Endothelial cell of umbilical vein (primary cell): ENCODE data around the gene STK11IP. TPM values are rescaled to one million over a fixed set of nuclear protein-coding genes. Genes with fewer than 3 reads are reported as not detected.

ENCODE experiments used
- BruUV-seq: library from RNA; stranded (reverse); fragments of 400-500 nt; replicated peaks from 2 replicates; lab custom pipeline; 2021; lab: Mats Ljungman, UMichigan
- CTCF ChIA-PET: fragments of 300-600, 350-600 bp; sonication (Branson Sonifier 250); formaldehyde crosslinking; loops from one replicate; lab custom pipeline; 2021; ENCODE audit warnings: antibody characterized with exemption, inconsistent platforms; lab: Charles Lee
- POLR2A ChIA-PET: fragments of 300-600, 350-600 bp; sonication (Branson Sonifier 250); formaldehyde crosslinking; loops from one replicate; lab custom pipeline; 2021; ENCODE audit warnings: antibody characterized with exemption, inconsistent platforms; lab: Charles Lee
- DNase-seq: peaks from one replicate; pipeline ENCODE4 v3.0.0-alpha.2; 2011; ENCODE audit warnings: low read depth, low spot score
- FAIRE-seq: peaks from 2 replicates; lab custom pipeline; 2011; peaks lifted over from hg19 to GRCh38; lab: Jason Lieb, UNC
- H2AFZ ChIP-seq: 2 replicates; pipeline ENCODE4 v1.6.0; 2012; ENCODE audit warnings: low read depth, low read length, control low read depth, inconsistent platforms
- H3K27ac ChIP-seq: 2 replicates; pipeline ENCODE4 v1.5.1; 2011; ENCODE audit warnings: low read depth, mild to moderate bottlenecking, control low read depth, low read length, moderate library complexity; ENCODE audit not compliant: insufficient read depth
- H3K27me3 ChIP-seq, 2 experiments: 2 replicates each; pipeline versions ENCODE4 v1.6.0 to v1.6.1; 2011; ENCODE audit warnings: low read length in 2 of 2, mixed read lengths in 1 of 2; ENCODE audit not compliant: control insufficient read depth in 2 of 2, insufficient read depth in 2 of 2
- H3K36me3 ChIP-seq, 2 experiments: 2 replicates in 1 of 2; 3 replicates in 1 of 2; pipeline ENCODE4 v1.5.1; 2011; ENCODE audit warnings: low read length in 2 of 2, mild to moderate bottlenecking in 1 of 2, moderate library complexity in 1 of 2; ENCODE audit not compliant: control insufficient read depth in 2 of 2, insufficient read depth in 2 of 2; ENCODE audit errors: extremely low read depth in 1 of 2
- H3K4me1 ChIP-seq: 3 replicates; pipeline ENCODE4 v1.5.1; 2011; ENCODE audit warnings: mild to moderate bottlenecking, low read length; ENCODE audit not compliant: control insufficient read depth, insufficient read depth; ENCODE audit errors: extremely low read depth
- H3K4me2 ChIP-seq: 2 replicates; pipeline ENCODE4 v1.6.1; 2011; ENCODE audit warnings: low read length, control low read depth, mixed read lengths; ENCODE audit not compliant: insufficient read depth
- H3K4me3 ChIP-seq, 3 experiments: fragments of 200-600 bp in 1 of 3; sonication (generic), shearing (Covaris generic) in 1 of 3; replicated peaks in 1 of 3; 2 replicates each; pipeline ENCODE4 v1.5.1; 2011 to 2016; ENCODE audit warnings: control low read depth in 3 of 3, low read length in 3 of 3, mild to moderate bottlenecking in 2 of 3, inconsistent platforms in 1 of 3, low read depth in 1 of 3, moderate library complexity in 1 of 3; ENCODE audit not compliant: insufficient read depth in 1 of 3
- H3K79me2 ChIP-seq: 2 replicates; pipeline ENCODE4 v1.6.0; 2012; ENCODE audit warnings: low read length, inconsistent platforms; ENCODE audit not compliant: control insufficient read depth, insufficient read depth
- H3K9ac ChIP-seq: replicated peaks from 2 replicates; pipeline ENCODE3; 2011; ENCODE audit warnings: low read length, control low read depth; ENCODE audit not compliant: insufficient read depth; ENCODE audit errors: extremely low read depth
- H3K9me1 ChIP-seq: replicated peaks from 3 replicates; pipeline ENCODE4 v1.6.0; 2011; ENCODE audit warnings: mild to moderate bottlenecking, low read length; ENCODE audit not compliant: control insufficient read depth, insufficient read depth; ENCODE audit errors: extremely low read depth
- H3K9me3 ChIP-seq: replicated peaks from 2 replicates; pipeline ENCODE4 v1.5.1; 2012; ENCODE audit warnings: low read length, inconsistent platforms; ENCODE audit not compliant: control insufficient read depth, insufficient read depth
- H4K20me1 ChIP-seq: replicated peaks from 2 replicates; pipeline ENCODE3; 2011; ENCODE audit warnings: mild to moderate bottlenecking, low read length; ENCODE audit not compliant: control insufficient read depth, insufficient read depth; ENCODE audit errors: extremely low read depth
- FOS ChIP-seq: IDR thresholded peaks from 2 replicates; pipeline ENCODE4 v1.6.1; 2011; ENCODE audit warnings: mild to moderate bottlenecking, low read length, moderate library complexity, borderline replicate concordance; ENCODE audit not compliant: insufficient read depth
- MYC ChIP-seq: IDR thresholded peaks from one replicate; pipeline ENCODE4 v1.6.1; 2011; ENCODE audit warnings: mild to moderate bottlenecking, low read depth, low read length
- dilution Hi-C: fragments of 300-500 bp; cut with MboI; formaldehyde crosslinking; loops from one replicate; pipeline ENCODE4 v1.15.0; 2019; ENCODE audit warnings: low sequenced_read_pairs; ENCODE audit not compliant: extremely low pct_ligation_motif_present
- intact Hi-C: fragments of 100-400 bp; cut with micrococcal nuclease; formaldehyde crosslinking; loops from one replicate; pipeline ENCODE4 v1.10.0; 2022
- polyA plus RNA-seq, 4 experiments: library from polyadenylated mRNA; depleted of rRNA in 3 of 4; stranded (reverse) in 3 of 4; unstranded in 1 of 4; fragments of >200 nt; gene quantifications; 2 replicates each; pipeline versions ENCODE4 v1.2.1 to v1.2.3, GENCODE V29; 2011 to 2012; ENCODE audit warnings: missing spikeins in 1 of 4
- total RNA-seq: library from RNA; stranded (reverse); gene quantifications from 2 replicates; pipeline ENCODE4 v1.2.3, GENCODE V29; 2021
- TF ChIP-seq, protein P1 (sequence below), 2 donors: IDR thresholded peaks; 1 replicate in 1 of 2; 2 replicates in 1 of 2; pipeline ENCODE4 v1.5.1; 2011; ENCODE audit warnings: low read length in 2 of 2, mild to moderate bottlenecking in 2 of 2, moderate library complexity in 2 of 2, control low read depth in 1 of 2, inconsistent platforms in 1 of 2, low read depth in 1 of 2; ENCODE audit not compliant: insufficient read depth in 1 of 2; ENCODE audit errors: extremely low read depth in 1 of 2
- TF ChIP-seq, protein P2 (sequence below): IDR thresholded peaks from 2 replicates; pipeline ENCODE4 v1.6.1; 2011; ENCODE audit not compliant: insufficient read depth, insufficient read length

STK11IP gene
- total and polyA plus RNA-seq, 2 donors (not counting 3 experiments of a cell fraction or from before 2014, with no cell fraction given): 17.7 to 19.2 TPM

DNA sequence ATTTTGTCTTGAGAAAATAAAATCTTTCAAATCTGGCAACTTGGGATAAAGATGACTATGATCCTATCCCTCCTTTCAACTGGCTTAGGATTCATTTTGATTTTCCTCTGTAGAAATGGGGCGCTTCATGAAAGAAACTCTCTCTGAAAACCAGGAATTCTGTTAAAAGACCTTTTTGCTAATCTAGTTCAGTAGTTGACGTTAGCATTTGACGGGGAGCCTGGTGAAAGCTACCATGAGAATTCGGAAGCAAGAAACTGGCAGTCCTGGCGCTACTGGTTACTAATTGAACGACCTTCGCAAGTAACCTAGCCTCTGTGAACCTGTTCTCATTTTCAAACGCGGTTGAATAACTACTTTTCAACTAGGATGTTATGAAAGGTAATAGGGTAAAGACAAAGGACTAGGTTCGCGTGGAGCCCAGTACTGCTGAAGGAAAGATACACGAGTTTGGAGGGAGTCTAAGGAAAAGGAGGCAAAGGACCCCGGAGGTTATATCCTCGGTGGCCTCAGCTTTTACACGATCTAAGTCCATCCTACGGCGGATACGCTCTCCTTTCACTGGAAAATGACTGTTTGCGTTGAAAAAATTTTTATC, 604 bp upstream of the STK11IP start:
- Histone ChIP-seq H3K36me3 (peaks cover 0 to 9% of the 10 kb centered on the region in 2 experiments), H3K9me3 (no peaks in the 10 kb centered on the region), H3K79me2 (no peaks in the 10 kb centered on the region), H3K27me3 (no peaks in the 10 kb centered on the region), H3K4me2 (peak overlapping the region; percentile 81), H3K9me1 (no peaks in the 10 kb centered on the region), H3K27ac (peak overlapping the region; percentile 86), H3K4me3 (peak overlapping the region; percentile 47 to 76 (median 67)), H3K4me1 (peaks cover 12% of the 10 kb centered on the region), H4K20me1 (no peaks in the 10 kb centered on the region), H2AFZ (peak overlapping the region; percentile 98), H3K9ac (peak overlapping the region; percentile 90)
- CTCF ChIA-PET: interaction anchor here (0.7 to 3.6 kb wide), 7 partner anchors 26 to 101 kb away, joined by 3 to 23 read pairs (median 4); partner anchors contain the start of gene OBSL1
- TSS peak; percentile 92 for BruUV-seq
- FAIRE-seq: peak; percentile 55
- dilution Hi-C loops: no loop called here
- DNase-seq: no peak
- TF ChIP-seq, protein P1, sequence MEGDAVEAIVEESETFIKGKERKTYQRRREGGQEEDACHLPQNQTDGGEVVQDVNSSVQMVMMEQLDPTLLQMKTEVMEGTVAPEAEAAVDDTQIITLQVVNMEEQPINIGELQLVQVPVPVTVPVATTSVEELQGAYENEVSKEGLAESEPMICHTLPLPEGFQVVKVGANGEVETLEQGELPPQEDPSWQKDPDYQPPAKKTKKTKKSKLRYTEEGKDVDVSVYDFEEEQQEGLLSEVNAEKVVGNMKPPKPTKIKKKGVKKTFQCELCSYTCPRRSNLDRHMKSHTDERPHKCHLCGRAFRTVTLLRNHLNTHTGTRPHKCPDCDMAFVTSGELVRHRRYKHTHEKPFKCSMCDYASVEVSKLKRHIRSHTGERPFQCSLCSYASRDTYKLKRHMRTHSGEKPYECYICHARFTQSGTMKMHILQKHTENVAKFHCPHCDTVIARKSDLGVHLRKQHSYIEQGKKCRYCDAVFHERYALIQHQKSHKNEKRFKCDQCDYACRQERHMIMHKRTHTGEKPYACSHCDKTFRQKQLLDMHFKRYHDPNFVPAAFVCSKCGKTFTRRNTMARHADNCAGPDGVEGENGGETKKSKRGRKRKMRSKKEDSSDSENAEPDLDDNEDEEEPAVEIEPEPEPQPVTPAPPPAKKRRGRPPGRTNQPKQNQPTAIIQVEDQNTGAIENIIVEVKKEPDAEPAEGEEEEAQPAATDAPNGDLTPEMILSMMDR (IDR thresholded peaks at IDR 0.05; ENCODE audit: extremely low read depth in 1 of 2, insufficient read depth in 1 of 2, low read depth in 1 of 2, low read length in 2 of 2): no peak
- TF ChIP-seq MYC: no peak
- TF ChIP-seq FOS: no peak
- TF ChIP-seq, protein P2, sequence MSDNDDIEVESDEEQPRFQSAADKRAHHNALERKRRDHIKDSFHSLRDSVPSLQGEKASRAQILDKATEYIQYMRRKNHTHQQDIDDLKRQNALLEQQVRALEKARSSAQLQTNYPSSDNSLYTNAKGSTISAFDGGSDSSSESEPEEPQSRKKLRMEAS: no peak
- POLR2A ChIA-PET: interaction anchor here (0.7 kb wide), 1 partner anchor 31 kb away, joined by 5 read pairs; no protein-coding TSS in a partner anchor
- intact Hi-C loops: loop anchor here (1.0 kb wide), 4 partner anchors 26 to 209 kb away; partner anchors contain the start of genes CHPF and OBSL1
